ENCODE results near the gene ITIH3. TPM values are rescaled to one million over a fixed set of nuclear protein-coding genes. Genes with fewer than 3 reads are reported as not detected.

Gene ITIH3
- total and polyA plus RNA-seq, 11 donors = 0.13 to 1.6 (median 0.65) TPM

DNA sequence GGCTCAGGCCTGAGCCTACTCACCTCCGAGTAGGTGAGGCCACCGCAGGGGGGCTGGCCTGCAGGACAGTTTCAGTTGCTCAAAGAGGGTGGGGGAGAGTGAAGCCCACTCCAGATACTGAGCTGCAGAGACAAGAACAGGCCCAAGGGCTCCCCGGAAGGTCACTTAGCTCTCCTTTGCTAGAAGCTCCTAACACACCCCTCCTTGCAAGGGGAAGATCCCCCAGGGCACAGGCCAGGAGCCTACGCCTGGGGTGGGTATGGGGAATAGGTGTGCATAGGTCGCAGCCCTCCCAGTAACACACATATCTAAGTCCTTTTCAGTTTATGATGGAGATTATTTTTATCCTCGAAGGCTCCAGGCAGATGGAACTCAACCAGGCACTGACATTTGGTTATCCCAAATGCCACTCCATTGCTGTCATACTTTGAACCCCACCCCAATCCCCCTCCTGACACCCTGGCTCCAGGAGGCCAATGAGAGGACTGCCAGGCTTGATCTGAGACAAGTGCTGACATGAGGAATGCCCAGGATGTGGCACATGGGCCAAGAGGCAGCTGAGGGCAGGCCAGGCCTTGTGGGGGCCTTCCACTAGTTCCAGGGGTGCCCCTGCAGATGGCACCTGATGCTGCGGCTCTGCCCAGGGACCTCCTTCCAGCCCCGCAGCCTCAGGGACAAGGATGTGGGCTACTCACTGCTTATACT lies 41.3 kb downstream of the ITIH3 start:
- peaks cover 0 to 36% (median 5%) of the 10 kb centered on the region in 9 donors for H3K36me3 ChIP-seq
- no peaks in the 10 kb centered on the region for H3K9me3 ChIP-seq
- WGBS, 4 donors = 62 to 73% (median 68%) methylated on average over 7 to 8 of the region's 8 CpGs
- intact Hi-C loops (cut with DNase I) = loop anchor here in 1 of 10 donors (5.0 kb wide), 1 partner anchor 64 kb away; the partner anchor contains the start of gene NEK4
- peak; percentile 66 to 84 (median 72) for ATAC-seq
- DNase-seq = peak; percentile 53 to 74 (median 66)
- peaks cover 5 to 45% (median 24%) of the 10 kb centered on the region in 12 donors for H3K4me1 ChIP-seq
- TF ChIP-seq, protein P1, sequence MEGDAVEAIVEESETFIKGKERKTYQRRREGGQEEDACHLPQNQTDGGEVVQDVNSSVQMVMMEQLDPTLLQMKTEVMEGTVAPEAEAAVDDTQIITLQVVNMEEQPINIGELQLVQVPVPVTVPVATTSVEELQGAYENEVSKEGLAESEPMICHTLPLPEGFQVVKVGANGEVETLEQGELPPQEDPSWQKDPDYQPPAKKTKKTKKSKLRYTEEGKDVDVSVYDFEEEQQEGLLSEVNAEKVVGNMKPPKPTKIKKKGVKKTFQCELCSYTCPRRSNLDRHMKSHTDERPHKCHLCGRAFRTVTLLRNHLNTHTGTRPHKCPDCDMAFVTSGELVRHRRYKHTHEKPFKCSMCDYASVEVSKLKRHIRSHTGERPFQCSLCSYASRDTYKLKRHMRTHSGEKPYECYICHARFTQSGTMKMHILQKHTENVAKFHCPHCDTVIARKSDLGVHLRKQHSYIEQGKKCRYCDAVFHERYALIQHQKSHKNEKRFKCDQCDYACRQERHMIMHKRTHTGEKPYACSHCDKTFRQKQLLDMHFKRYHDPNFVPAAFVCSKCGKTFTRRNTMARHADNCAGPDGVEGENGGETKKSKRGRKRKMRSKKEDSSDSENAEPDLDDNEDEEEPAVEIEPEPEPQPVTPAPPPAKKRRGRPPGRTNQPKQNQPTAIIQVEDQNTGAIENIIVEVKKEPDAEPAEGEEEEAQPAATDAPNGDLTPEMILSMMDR (IDR thresholded peaks at IDR 0.05) = no peak
- no peak for TF ChIP-seq POLR2A (IDR thresholded peaks at IDR 0.05)
- H3K27me3 ChIP-seq = no peaks in the 10 kb centered on the region
- H3K27ac ChIP-seq = peak overlapping the region in 11 of 12 donors; percentile 32 to 90 (median 59)
- peak overlapping the region in 1 of 12 donors; percentile 52 for H3K4me3 ChIP-seq

DNA sequence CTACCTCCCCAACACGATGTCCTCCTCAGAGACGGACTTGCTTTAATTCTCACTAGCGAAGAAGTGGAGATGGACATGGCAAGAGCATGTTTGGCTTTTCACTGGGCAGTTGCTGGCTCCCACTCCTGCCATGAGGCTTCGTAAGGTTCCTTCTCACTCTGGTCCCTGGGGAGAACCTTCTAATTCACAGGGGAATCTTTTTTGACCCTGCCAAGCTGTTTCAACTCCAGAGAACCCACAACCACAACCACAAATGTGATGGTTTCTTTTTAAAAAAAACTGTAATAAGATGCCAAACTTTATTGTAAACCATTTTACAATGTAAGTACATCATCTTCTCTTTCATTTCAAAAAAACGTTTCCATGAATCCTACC lies 41.9 kb downstream of the ITIH3 start:
- H3K9me3 ChIP-seq = no peaks in the 10 kb centered on the region
- no peak overlapping the region for H3K4me3 ChIP-seq
- DNase-seq = no peak
- no peaks in the 10 kb centered on the region for H3K27me3 ChIP-seq
- H3K4me1 ChIP-seq = peaks cover 2 to 47% (median 26%) of the 10 kb centered on the region in 12 donors
- intact Hi-C loops (cut with DNase I) = loop anchor here in 1 of 10 donors (5.0 kb wide), 1 partner anchor 64 kb away; the partner anchor contains the start of gene NEK4
- H3K36me3 ChIP-seq = peaks cover 0 to 41% (median 8%) of the 10 kb centered on the region in 9 donors
- H3K27ac ChIP-seq = peak overlapping the region in 10 of 12 donors; percentile 12 to 90 (median 64)
- 80 to 93% (median 84%) methylated on average over 5 of the region's 5 CpGs for WGBS, 4 donors
- no peak for TF ChIP-seq POLR2A (IDR thresholded peaks at IDR 0.05)
- TF ChIP-seq, protein P1 (IDR thresholded peaks at IDR 0.05) = no peak
- no peak for ATAC-seq

DNA sequence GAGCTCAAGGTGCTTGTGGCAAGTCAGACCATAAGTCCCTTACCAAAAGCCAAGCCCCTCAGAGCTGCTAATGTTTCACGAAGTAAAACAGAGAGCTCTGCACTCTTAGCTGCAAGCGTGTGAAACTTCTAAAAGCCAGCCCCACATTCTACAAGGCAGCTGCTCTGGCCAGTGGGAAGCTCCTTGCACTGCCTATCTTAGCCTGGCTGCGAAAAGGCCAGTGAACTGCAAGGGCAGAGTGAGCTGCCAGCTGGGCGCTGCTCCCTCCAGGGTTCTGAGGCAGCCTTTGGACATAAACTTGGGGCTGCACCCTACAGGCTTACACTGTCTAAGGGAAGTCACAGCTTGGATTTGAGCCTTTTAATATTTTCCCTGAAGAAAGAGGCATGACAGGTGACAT lies 42.4 kb downstream of the ITIH3 start:
- TF ChIP-seq POLR2A (IDR thresholded peaks at IDR 0.05) = no peak
- TF ChIP-seq, protein P1 (IDR thresholded peaks at IDR 0.05) = no peak
- DNase-seq (peak in 1 of 5 donors; percentile 44), ATAC-seq (peak in 2 of 4 donors; percentile 25 to 34)
- Histone ChIP-seq H3K36me3 (peaks cover 0 to 47% (median 12%) of the 10 kb centered on the region in 9 donors), H3K9me3 (no peaks in the 10 kb centered on the region), H3K27me3 (no peaks in the 10 kb centered on the region), H3K4me1 (peaks cover 3 to 50% (median 28%) of the 10 kb centered on the region in 12 donors), H3K27ac (peak overlapping the region in 8 of 12 donors; percentile 12 to 90 (median 72)), H3K4me3 (no peak overlapping the region)
- 59 to 80% (median 74%) methylated on average over 4 of the region's 4 CpGs for WGBS, 4 donors
- intact Hi-C loops (cut with DNase I) = loop anchor here in 1 of 10 donors (5.0 kb wide), 1 partner anchor 65 kb away; the partner anchor contains the start of gene NEK4

DNA sequence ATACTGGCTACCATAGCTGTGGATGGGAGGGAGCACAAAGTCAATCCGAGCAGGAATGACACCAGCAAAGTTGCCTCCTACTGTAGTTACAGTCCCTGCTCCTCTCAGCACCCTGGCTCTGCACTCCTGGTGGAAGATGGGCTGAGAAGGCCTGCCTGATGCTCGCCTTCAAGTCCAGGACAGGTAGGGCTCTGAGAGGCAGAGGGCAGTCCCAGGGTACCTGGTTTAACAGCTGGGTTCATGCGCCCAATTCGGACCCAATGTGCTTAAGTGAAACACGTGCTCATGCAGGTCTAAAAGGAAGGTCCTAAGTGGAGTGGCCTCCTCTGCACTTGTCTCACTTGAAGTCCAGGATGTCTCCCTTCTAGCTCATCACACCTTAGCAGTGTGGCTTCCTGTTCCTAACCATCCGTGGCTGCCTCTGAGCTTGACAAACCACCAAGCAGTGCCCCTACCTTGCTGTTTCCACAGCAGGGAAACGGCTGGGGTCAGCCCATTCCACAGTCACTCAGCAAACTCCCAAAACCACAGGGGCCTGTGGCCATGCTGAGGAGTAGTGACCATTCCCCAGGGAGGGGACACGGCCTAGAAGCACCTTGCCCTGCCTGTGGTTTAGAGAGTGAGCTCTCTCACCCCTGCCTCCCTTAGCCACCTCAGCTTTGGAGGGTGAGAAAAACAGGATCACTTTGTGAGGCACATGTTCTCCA lies 44.1 kb downstream of the ITIH3 start:
- intact Hi-C loops (cut with DNase I) = loop anchor here in 1 of 10 donors (5.0 kb wide), 1 partner anchor 66 kb away; the partner anchor contains the start of gene NEK4

More for the DNA sequence above, 44.1 kb downstream of the ITIH3 start:
- no peak overlapping the region for H3K27ac ChIP-seq
- TF ChIP-seq POLR2A (IDR thresholded peaks at IDR 0.05) = no peak
- TF ChIP-seq, protein P1 (IDR thresholded peaks at IDR 0.05) = no peak
- 87 to 94% (median 89%) methylated on average over 7 to 8 of the region's 8 CpGs for WGBS, 4 donors
- H3K4me1 ChIP-seq = peaks cover 8 to 66% (median 41%) of the 10 kb centered on the region in 12 donors
- H3K4me3 ChIP-seq = no peak overlapping the region
- ATAC-seq = no peak
- no peaks in the 10 kb centered on the region for H3K9me3 ChIP-seq
- no peaks in the 10 kb centered on the region for H3K27me3 ChIP-seq
- DNase-seq = peak in 3 of 5 donors; percentile 18 to 23 (median 18)
- peaks cover 0 to 50% (median 15%) of the 10 kb centered on the region in 9 donors for H3K36me3 ChIP-seq
